ENCODE measurements around the gene METRNL.

Gene METRNL

DNA sequence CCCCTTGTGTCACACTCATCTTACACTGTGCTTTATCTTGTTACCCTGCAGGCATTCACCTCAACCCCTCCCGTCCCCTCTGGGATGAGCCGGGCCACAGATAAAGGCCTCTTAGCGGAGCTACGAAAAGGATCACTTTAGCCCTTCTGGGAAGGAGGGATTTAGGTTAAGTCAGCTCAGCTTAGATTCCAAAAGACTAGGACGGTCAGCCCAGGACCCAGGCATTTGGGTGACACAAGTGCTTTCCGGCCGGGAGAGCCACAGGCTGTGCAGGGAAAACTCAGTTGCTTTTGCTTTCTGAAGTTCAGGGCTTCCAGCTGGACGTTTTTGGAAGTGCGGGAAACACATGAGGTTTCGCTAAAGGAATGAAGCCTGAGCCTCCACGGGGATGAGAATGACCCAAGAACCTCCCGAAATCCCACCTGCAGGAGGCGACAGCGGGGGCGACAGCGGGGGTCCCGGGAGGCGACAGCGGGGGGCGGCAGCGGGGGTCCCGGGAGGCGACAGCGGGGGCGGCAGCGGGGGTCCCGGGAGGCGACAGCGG is 11.6 kb upstream of the METRNL start:
- POLR2A ChIA-PET (ENCODE audit: low non-redundant PET): no interaction called here
- TF ChIP-seq, protein P1, sequence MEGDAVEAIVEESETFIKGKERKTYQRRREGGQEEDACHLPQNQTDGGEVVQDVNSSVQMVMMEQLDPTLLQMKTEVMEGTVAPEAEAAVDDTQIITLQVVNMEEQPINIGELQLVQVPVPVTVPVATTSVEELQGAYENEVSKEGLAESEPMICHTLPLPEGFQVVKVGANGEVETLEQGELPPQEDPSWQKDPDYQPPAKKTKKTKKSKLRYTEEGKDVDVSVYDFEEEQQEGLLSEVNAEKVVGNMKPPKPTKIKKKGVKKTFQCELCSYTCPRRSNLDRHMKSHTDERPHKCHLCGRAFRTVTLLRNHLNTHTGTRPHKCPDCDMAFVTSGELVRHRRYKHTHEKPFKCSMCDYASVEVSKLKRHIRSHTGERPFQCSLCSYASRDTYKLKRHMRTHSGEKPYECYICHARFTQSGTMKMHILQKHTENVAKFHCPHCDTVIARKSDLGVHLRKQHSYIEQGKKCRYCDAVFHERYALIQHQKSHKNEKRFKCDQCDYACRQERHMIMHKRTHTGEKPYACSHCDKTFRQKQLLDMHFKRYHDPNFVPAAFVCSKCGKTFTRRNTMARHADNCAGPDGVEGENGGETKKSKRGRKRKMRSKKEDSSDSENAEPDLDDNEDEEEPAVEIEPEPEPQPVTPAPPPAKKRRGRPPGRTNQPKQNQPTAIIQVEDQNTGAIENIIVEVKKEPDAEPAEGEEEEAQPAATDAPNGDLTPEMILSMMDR (conservative IDR thresholded peaks at IDR 0.05; ENCODE audit: low read depth): no peak
- no peak for DNase-seq (ENCODE audit: low spot score)
- CTCF ChIA-PET: interaction anchor here (0.7 kb wide), 1 partner anchor 9 kb away, joined by 3 read pairs; no protein-coding TSS in a partner anchor
- no peak overlapping the region for H3K27ac ChIP-seq

DNA sequence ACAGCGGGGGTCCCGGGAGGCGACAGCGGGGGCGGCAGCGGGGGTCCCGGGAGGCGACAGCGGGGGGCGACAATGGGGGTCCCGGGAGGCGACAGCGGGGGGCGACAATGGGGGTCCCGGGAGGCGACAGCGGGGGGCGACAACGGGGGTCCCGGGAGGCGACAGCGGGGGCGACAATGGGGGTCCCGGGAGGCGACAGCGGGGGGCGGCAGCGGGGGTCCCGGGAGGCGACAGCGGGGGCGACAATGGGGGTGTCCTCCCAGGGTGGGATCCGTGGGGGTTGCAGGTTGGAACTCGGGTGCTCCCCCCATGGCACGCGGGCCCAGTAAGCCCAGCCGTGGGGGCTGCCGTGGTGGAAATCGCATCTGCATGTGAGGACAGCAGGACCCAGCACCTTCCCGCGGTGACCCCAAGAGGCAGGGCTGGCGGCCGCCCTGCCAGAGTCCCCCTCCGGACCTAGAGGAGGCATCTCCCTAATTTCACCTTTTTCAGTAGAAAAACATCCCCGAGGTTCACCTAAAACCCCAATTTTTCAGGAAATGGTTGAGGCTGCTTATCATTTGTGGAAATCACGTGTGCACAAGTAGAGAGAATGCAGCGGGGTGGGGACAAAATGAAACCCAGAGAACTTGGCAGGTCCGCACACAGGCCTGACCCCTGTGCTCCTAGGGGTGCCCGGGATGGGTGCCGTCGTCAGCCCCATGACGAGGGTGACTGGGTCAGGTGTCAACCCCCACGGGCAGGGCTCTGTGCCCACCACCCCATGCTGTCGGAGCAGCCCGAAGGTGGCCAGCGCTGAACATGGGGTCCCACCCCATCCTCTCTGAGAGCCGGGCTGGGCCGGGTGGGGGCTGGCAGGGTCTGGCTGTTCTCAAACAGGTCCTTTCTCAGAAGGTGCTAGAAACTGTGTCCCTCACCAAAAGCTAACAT is 10.5 kb upstream of the METRNL start:
- ChIA-PET POLR2A (ENCODE audit: low non-redundant PET) (no interaction called here), CTCF (no interaction called here)
- no peak for DNase-seq (ENCODE audit: low spot score)
- H3K27ac ChIP-seq: no peak overlapping the region
- TF ChIP-seq, protein P1 (conservative IDR thresholded peaks at IDR 0.05; ENCODE audit: low read depth): no peak

DNA sequence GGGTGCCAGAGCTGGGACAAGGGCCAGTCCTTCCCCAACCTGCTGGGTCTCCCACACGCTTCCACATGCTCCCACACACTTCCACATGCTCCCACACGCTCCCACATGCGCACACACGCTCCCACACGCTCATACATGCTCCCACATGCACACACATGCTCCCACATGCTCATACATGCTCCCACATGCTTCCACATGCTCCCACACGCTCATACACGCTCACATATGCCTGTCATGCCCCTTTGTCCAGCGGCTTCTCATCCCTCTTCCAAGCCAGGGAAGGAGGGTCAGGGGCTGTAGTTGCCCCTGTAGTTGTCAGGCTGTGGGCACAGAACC is 9.9 kb upstream of the METRNL start:
- CTCF ChIA-PET: no interaction called here
- POLR2A ChIA-PET (ENCODE audit: low non-redundant PET): no interaction called here
- H3K27ac ChIP-seq: no peak overlapping the region
- no peak for DNase-seq (ENCODE audit: low spot score)
- TF ChIP-seq, protein P1 (conservative IDR thresholded peaks at IDR 0.05; ENCODE audit: low read depth): no peak

DNA sequence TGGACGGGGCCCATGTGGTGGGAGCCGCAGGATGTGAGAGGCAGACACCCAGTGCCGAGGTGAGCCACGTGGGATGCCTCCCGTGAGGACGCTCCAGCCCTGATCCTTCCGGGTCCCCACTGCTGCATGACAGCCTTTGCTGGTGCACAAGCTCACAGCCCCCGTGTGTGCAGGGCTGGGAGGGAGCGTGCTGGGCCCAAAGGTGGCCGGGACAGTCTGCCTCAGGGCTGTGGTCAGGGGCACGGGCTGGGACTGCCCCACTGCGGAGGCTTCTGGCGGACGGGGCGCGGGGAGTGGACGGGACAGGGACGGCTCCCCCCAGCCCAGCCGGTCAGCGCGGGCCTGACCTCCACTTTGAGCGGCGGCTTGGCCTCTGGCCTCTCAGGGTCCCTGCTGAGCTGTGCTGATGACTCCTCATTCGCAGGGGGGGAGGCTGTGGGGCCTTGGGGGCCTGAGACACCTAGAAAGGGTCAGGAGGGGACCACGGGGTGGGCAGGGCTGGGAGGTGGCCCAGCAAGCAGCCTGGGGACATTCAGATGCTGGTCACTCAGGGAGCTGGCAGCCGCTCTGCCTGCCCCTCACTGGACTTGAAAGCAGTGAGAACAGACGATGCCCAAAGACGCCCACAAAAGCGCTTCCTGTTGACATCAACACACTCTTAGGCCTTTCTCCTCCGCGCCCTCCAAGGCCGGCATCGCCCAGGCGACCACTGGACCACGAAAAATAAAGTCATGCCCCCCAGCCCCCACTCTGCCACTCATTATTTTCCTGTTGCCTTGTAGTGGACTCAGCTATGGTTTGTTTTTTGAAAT is 9.3 kb upstream of the METRNL start:
- ChIA-PET CTCF (no interaction called here), POLR2A (ENCODE audit: low non-redundant PET) (no interaction called here)
- DNase-seq (ENCODE audit: low spot score): no peak
- TF ChIP-seq, protein P1 (conservative IDR thresholded peaks at IDR 0.05; ENCODE audit: low read depth): no peak
- H3K27ac ChIP-seq: no peak overlapping the region

DNA sequence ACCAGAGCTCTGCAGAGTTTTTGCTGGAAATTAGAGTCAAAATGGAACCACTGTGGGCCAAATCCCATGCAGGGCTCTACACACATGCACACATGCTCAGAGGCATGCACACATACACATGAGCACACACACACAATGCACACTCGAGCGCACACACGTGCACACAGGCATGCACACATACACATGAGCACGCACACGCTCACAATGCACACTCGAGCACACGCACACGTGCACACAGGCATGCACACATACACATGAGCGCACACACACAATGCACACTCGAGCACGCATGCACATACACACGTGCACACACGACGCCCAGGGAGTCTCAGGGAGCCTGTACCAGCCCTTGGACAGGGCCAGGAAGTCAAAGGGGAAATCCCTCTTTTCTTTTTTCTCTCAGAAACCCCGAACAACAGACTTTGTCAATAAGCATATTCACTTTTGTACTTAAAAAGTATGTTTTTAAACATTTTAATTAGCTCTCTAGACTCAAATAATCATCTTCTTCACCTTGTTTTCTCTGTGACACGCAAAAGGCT is 8.5 kb upstream of the METRNL start:
- CTCF ChIA-PET: no interaction called here
- DNase-seq (ENCODE audit: low spot score): no peak
- POLR2A ChIA-PET (ENCODE audit: low non-redundant PET): no interaction called here
- TF ChIP-seq, protein P1 (conservative IDR thresholded peaks at IDR 0.05; ENCODE audit: low read depth): no peak
- H3K27ac ChIP-seq: no peak overlapping the region

DNA sequence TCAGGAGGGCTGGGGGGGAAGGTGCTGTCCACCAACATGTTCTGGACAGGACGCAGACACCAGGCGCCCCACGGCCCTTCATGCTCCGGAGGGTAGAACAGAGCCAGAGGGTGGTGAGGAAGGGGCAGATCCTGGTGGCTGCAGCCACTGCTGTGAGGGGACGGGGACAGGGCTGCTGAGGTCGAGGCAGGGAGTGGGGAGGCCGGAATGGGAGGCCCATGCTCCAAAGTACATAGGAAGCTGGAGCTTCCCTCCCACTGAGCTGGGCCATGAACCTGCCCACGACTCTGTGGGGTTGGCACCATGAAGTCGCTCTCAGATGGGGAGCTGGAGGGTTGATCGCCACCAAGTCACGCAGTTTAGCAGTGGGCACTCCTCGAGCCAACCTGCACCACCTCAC is 8.0 kb upstream of the METRNL start:
- no peak for DNase-seq (ENCODE audit: low spot score)
- no peak overlapping the region for H3K27ac ChIP-seq
- ChIA-PET POLR2A (ENCODE audit: low non-redundant PET) (no interaction called here), CTCF (no interaction called here)
- TF ChIP-seq, protein P1 (conservative IDR thresholded peaks at IDR 0.05; ENCODE audit: low read depth): no peak
